Osteoblast (primary cell): Measurements from ENCODE around the gene GCH1. TPM values are rescaled to one million over a fixed set of nuclear protein-coding genes. Genes with fewer than 3 reads are reported as not detected.

Experiments
- DNase-seq: peaks from one replicate; pipeline ENCODE4 v3.0.0; 2011; ENCODE audit warnings: low spot score, mixed read lengths; ENCODE audit not compliant: insufficient read length; ENCODE audit errors: missing footprints
- H2AFZ ChIP-seq: 2 replicates; pipeline ENCODE4 v1.6.0; 2011; ENCODE audit warnings: mild to moderate bottlenecking, low read length
- H3K27ac ChIP-seq: 2 replicates; pipeline ENCODE4 v1.5.1; 2011; ENCODE audit warnings: mild to moderate bottlenecking, low read depth, low read length, moderate library complexity
- H3K27me3 ChIP-seq: 2 replicates; pipeline ENCODE4 v1.6.0; 2012; ENCODE audit warnings: mild to moderate bottlenecking, control low read depth, inconsistent platforms, low read length, moderate library complexity; ENCODE audit not compliant: insufficient read depth
- H3K36me3 ChIP-seq: 2 replicates; pipeline ENCODE4 v1.5.1; 2011; ENCODE audit warnings: mild to moderate bottlenecking, low read length, control low read depth, moderate library complexity; ENCODE audit not compliant: insufficient read depth
- H3K4me1 ChIP-seq: 2 replicates; pipeline ENCODE4 v1.5.1; 2011; ENCODE audit warnings: mild to moderate bottlenecking, low read length, control low read depth, moderate library complexity; ENCODE audit not compliant: insufficient read depth
- H3K4me2 ChIP-seq: 2 replicates; pipeline ENCODE4 v1.6.0; 2011; ENCODE audit warnings: mild to moderate bottlenecking, low read length; ENCODE audit not compliant: insufficient read depth
- H3K4me3 ChIP-seq: fragments of 200-600 bp; sonication (generic); 3 replicates; pipeline ENCODE4 v1.5.1; 2012; ENCODE audit warnings: mild to moderate bottlenecking, low read length, inconsistent platforms; ENCODE audit not compliant: insufficient read depth
- H3K79me2 ChIP-seq: 2 replicates; pipeline ENCODE4 v1.6.0; 2012; ENCODE audit warnings: mild to moderate bottlenecking, low read length, control low read depth, inconsistent platforms; ENCODE audit not compliant: insufficient read depth
- H3K9me3 ChIP-seq: 2 replicates; pipeline ENCODE4 v1.5.1; 2011; ENCODE audit warnings: low read depth, low read length, control low read depth
- H4K20me1 ChIP-seq: 2 replicates; pipeline ENCODE4 v1.6.0; 2012; ENCODE audit warnings: mild to moderate bottlenecking, low read length, control low read depth; ENCODE audit not compliant: insufficient read depth
- total RNA-seq: library from RNA; depleted of rRNA; stranded (reverse); fragments of >200 nt; gene quantifications from 2 replicates; pipeline ENCODE4 v1.2.3, GENCODE V29; 2012
- TF ChIP-seq, protein P1 (sequence below): IDR thresholded peaks from 2 replicates; pipeline ENCODE4 v1.5.1; 2011; ENCODE audit warnings: mild to moderate bottlenecking, low read depth, low read length, moderate library complexity; ENCODE audit errors: extremely low read depth

The GCH1 gene
- total RNA-seq, 1 donor = 3.3 TPM

DNA sequence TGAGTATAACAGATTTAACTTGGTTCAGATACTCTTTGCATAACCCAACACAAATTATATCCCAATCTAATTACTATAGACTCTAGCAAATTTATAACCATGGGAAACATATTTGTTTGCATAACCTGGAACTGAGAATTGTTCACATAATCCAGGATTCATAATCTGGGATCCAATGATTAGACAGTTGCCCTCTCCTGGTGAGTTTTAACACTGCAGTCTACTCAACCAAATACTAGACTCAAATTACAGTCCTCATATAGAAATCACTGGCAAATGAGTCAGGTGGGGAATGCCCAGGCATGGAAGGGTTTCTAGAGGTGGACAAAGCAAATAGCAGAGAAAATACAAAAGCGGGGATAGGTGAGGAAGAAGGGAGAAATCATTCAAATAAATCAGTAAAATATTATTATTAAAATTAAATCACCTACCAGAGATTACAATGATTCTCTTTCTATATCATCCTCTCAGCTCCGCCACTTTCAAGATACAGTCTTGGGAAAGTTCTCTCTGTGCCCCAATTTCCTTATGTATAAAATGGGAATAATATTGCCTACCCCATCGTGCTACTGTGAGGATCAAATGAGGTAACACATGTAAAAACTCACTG is 9.4 kb downstream of the GCH1 start:
- H3K4me3 ChIP-seq = no peak overlapping the region
- no peaks in the 10 kb centered on the region for H3K36me3 ChIP-seq
- H3K9me3 ChIP-seq = no peaks in the 10 kb centered on the region
- no peaks in the 10 kb centered on the region for H3K27me3 ChIP-seq
- H2AFZ ChIP-seq = no peak overlapping the region
- no peaks in the 10 kb centered on the region for H3K79me2 ChIP-seq
- TF ChIP-seq, protein P1, sequence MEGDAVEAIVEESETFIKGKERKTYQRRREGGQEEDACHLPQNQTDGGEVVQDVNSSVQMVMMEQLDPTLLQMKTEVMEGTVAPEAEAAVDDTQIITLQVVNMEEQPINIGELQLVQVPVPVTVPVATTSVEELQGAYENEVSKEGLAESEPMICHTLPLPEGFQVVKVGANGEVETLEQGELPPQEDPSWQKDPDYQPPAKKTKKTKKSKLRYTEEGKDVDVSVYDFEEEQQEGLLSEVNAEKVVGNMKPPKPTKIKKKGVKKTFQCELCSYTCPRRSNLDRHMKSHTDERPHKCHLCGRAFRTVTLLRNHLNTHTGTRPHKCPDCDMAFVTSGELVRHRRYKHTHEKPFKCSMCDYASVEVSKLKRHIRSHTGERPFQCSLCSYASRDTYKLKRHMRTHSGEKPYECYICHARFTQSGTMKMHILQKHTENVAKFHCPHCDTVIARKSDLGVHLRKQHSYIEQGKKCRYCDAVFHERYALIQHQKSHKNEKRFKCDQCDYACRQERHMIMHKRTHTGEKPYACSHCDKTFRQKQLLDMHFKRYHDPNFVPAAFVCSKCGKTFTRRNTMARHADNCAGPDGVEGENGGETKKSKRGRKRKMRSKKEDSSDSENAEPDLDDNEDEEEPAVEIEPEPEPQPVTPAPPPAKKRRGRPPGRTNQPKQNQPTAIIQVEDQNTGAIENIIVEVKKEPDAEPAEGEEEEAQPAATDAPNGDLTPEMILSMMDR = peak; percentile 76
- H4K20me1 ChIP-seq = no peaks in the 10 kb centered on the region
- no peak overlapping the region for H3K27ac ChIP-seq
- no peak overlapping the region for H3K4me2 ChIP-seq
- DNase-seq = peak; percentile 65
- H3K4me1 ChIP-seq = peaks cover 11% of the 10 kb centered on the region

DNA sequence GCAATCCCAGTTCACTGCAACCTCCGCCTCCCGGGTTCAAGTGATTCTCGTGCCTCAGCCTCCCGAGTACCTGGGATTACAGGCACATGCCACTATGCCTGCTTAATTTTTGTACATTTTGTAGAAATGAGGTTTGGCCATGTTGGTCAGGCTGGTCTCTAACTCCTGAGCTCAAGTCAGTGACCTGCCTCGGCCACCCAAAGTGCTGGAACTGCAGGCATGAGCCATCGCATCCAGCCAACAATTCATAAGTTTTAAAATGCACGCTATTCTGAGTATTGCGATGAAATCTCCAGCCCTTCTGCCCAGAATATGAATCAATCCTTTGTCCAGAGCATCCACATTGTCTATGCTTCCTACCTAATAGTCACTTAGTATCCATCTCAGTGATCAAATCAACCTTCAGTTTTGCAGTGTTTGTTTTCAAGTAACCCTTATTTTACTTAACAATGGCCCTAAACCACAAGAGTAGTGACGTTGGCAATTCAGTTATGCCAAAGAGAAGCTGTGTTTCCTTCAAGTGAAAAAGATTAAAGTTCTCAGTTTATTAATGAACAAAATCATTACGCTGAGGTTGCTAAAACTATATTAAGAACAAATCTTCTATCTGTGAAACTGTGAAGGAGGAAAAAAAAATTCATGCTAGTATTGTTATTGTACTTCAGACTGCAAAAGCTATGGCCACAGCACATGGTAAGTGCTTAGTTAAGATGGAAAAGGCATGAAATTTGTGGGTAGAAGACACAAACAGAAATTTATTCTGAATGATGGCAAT is 11.0 kb downstream of the GCH1 start:
- no peak overlapping the region for H3K4me2 ChIP-seq
- TF ChIP-seq, protein P1 = no peak
- H3K4me3 ChIP-seq = no peak overlapping the region
- no peaks in the 10 kb centered on the region for H4K20me1 ChIP-seq
- H3K79me2 ChIP-seq = no peaks in the 10 kb centered on the region
- no peaks in the 10 kb centered on the region for H3K27me3 ChIP-seq
- H3K4me1 ChIP-seq = peaks cover 11% of the 10 kb centered on the region
- no peaks in the 10 kb centered on the region for H3K9me3 ChIP-seq
- H2AFZ ChIP-seq = no peak overlapping the region
- no peaks in the 10 kb centered on the region for H3K36me3 ChIP-seq
- no peak for DNase-seq
- no peak overlapping the region for H3K27ac ChIP-seq

DNA sequence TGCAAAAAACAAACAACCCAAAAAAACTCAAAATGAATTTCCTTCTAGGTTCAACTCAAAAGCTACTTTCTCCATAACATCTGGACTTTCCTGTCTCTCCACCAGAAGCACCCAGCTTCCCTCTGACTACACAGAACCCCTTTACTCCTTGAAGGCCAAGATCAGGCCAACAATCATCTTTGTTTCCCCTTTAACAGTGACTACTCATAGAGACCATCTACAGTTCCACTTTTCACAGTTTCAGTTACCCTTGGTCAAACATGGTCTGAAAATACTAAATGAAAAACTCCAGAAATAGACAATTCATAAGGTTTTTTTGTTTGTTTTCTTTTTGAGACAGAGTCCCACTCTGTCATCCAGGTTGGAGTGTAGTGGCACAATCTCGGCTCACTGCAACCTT is 11.8 kb downstream of the GCH1 start:
- H2AFZ ChIP-seq = no peak overlapping the region
- no peaks in the 10 kb centered on the region for H3K36me3 ChIP-seq
- peak; percentile 35 for DNase-seq
- TF ChIP-seq, protein P1 = no peak
- no peak overlapping the region for H3K4me3 ChIP-seq
- H3K79me2 ChIP-seq = no peaks in the 10 kb centered on the region
- H3K4me2 ChIP-seq = no peak overlapping the region
- peaks cover 6% of the 10 kb centered on the region for H3K4me1 ChIP-seq
- H4K20me1 ChIP-seq = no peaks in the 10 kb centered on the region
- no peak overlapping the region for H3K27ac ChIP-seq
- H3K27me3 ChIP-seq = no peaks in the 10 kb centered on the region
- no peaks in the 10 kb centered on the region for H3K9me3 ChIP-seq

DNA sequence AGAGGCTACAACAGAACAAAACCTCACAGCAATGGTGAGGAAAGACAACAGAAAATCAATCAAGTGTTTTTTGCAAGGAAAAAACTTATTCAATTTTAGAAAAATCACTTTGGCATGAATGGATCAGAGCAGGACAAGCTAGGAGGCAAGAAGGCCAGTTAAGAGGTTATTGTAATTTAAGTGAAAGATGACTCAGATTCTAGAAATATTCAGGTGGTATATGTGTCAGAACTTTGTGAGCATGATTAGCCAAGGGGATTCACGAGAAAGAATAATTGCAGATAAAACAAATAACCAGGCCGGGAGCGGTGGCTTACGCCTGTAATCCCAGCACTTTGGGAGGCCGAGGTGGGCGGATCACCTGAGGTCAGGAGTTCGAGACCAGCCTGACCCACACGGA is 12.7 kb downstream of the GCH1 start:
- Histone ChIP-seq H2AFZ (no peak overlapping the region), H3K4me2 (no peak overlapping the region), H3K4me1 (no peaks in the 10 kb centered on the region), H3K36me3 (no peaks in the 10 kb centered on the region), H3K4me3 (no peak overlapping the region), H3K9me3 (no peaks in the 10 kb centered on the region), H4K20me1 (no peaks in the 10 kb centered on the region), H3K27ac (no peak overlapping the region), H3K79me2 (no peaks in the 10 kb centered on the region), H3K27me3 (no peaks in the 10 kb centered on the region)
- TF ChIP-seq, protein P1 = no peak
- no peak for DNase-seq
